H1 (cell line): Measurements from ENCODE around the gene SSTR3. TPM values are rescaled to one million over a fixed set of nuclear protein-coding genes. Genes with fewer than 3 reads are reported as not detected.

Experiments
- CTCF ChIA-PET: fragments of 300-600 bp; sonication (Branson Sonifier 250); formaldehyde crosslinking; loops from one replicate; lab custom pipeline; 2021; ENCODE audit not compliant: partially characterized antibody; lab: Charles Lee
- POLR2A ChIA-PET: fragments of 300-600 bp; sonication (Branson Sonifier 250); formaldehyde crosslinking; loops from one replicate; lab custom pipeline; 2021; ENCODE audit warnings: inconsistent platforms; ENCODE audit not compliant: partially characterized antibody; lab: Charles Lee
- DNase-seq, 2 experiments: peaks; one replicate each; pipeline versions ENCODE4 v3.0.0 to v3.0.0-alpha.2; 2010 to 2022; ENCODE audit warnings: low spot score in 2 of 2, low read depth in 1 of 2, mixed read lengths in 1 of 2
- FAIRE-seq: peaks from 2 replicates; lab custom pipeline; 2011; peaks lifted over from hg19 to GRCh38; lab: Jason Lieb, UNC
- H2AFZ ChIP-seq: 2 replicates; pipeline ENCODE4 v1.8.1; 2012; ENCODE audit warnings: low read length, inconsistent platforms
- H2AK5ac ChIP-seq: 2 replicates; pipeline ENCODE4 v1.6.1; 2013; ENCODE audit warnings: low read depth, low read length
- H2BK120ac ChIP-seq: replicated peaks from 2 replicates; pipeline ENCODE3; 2013; ENCODE audit warnings: low read depth, low read length, inconsistent platforms
- H2BK12ac ChIP-seq: 2 replicates; pipeline ENCODE4 v1.6.1; 2013; ENCODE audit warnings: low read depth, low read length
- H2BK15ac ChIP-seq: 2 replicates; pipeline ENCODE4 v1.6.1; 2013; ENCODE audit warnings: low read length
- H2BK20ac ChIP-seq: 2 replicates; pipeline ENCODE4 v1.6.1; 2013; ENCODE audit warnings: low read length
- H2BK5ac ChIP-seq: 2 replicates; pipeline ENCODE4 v1.6.1; 2013; ENCODE audit warnings: low read depth, low read length
- H3K14ac ChIP-seq: 2 replicates; pipeline ENCODE4 v1.6.1; 2013; ENCODE audit warnings: inconsistent platforms; ENCODE audit not compliant: insufficient read length
- H3K18ac ChIP-seq: 2 replicates; pipeline ENCODE4 v1.6.1; 2013; ENCODE audit warnings: low read length; ENCODE audit errors: extremely low read depth
- H3K23ac ChIP-seq: 2 replicates; pipeline ENCODE4 v1.6.1; 2013; ENCODE audit warnings: inconsistent platforms; ENCODE audit not compliant: insufficient read length
- H3K23me2 ChIP-seq: 2 replicates; pipeline ENCODE4 v1.6.1; 2013; ENCODE audit warnings: low read depth, low read length
- H3K27ac ChIP-seq: 2 replicates; pipeline ENCODE4 v1.6.1; 2011; ENCODE audit warnings: low read depth, low read length, inconsistent platforms
- H3K27me3 ChIP-seq, 4 experiments: replicated peaks in 1 of 4; 1 replicate in 1 of 4; 2 replicates in 3 of 4; pipeline versions ENCODE4 v1.6.1 to v1.8.1; 2011 to 2013; ENCODE audit warnings: low read length in 3 of 4, mild to moderate bottlenecking in 3 of 4, inconsistent platforms in 2 of 4, mixed read lengths in 2 of 4, moderate library complexity in 1 of 4; ENCODE audit not compliant: control insufficient read depth in 3 of 4, insufficient read depth in 3 of 4; ENCODE audit errors: extremely low read depth in 1 of 4
- H3K36me3 ChIP-seq, 4 experiments: 2 replicates each; pipeline versions ENCODE4 v1.6.1 to v1.8.1; 2011 to 2013; ENCODE audit warnings: mild to moderate bottlenecking in 4 of 4, low read length in 3 of 4, moderate library complexity in 2 of 4, control low read depth in 1 of 4, inconsistent platforms in 1 of 4; ENCODE audit not compliant: insufficient read depth in 4 of 4, control insufficient read depth in 2 of 4
- H3K4ac ChIP-seq: replicated peaks from 2 replicates; pipeline ENCODE3; 2013; ENCODE audit warnings: low read length, low read depth, mixed read lengths, inconsistent platforms; ENCODE audit not compliant: insufficient read length
- H3K4me1 ChIP-seq, 4 experiments: replicated peaks in 1 of 4; 1 replicate in 1 of 4; 2 replicates in 3 of 4; pipeline versions ENCODE4 v1.6.1 to v1.8.1; 2011 to 2013; ENCODE audit warnings: low read length in 3 of 4, inconsistent platforms in 2 of 4, mixed read lengths in 1 of 4; ENCODE audit not compliant: insufficient read depth in 4 of 4, control insufficient read depth in 3 of 4
- H3K4me2 ChIP-seq, 2 experiments: 2 replicates each; pipeline versions ENCODE4 v1.6.1 to v1.8.1; 2011 to 2013; ENCODE audit warnings: low read depth in 2 of 2, low read length in 2 of 2, control low read depth in 1 of 2, inconsistent platforms in 1 of 2, mild to moderate bottlenecking in 1 of 2; ENCODE audit not compliant: insufficient read depth in 1 of 2
- H3K4me3 ChIP-seq, 4 experiments: fragments of 200-600, 300-600 bp in 1 of 4; sonication (generic), shearing (Covaris generic), sonication (Bioruptor Twin) in 1 of 4; 2 replicates each; pipeline versions ENCODE4 v1.5.1 to v1.8.1; 2011 to 2016; ENCODE audit warnings: low read length in 4 of 4, low read depth in 3 of 4, control low read depth in 2 of 4, inconsistent platforms in 2 of 4, mild to moderate bottlenecking in 2 of 4, mixed read lengths in 1 of 4, moderate library complexity in 1 of 4; ENCODE audit not compliant: insufficient read depth in 2 of 4; ENCODE audit errors: extremely low read depth in 1 of 4
- H3K56ac ChIP-seq: replicated peaks from 2 replicates; pipeline ENCODE3; 2013; ENCODE audit warnings: low read depth, mild to moderate bottlenecking, mixed read lengths, low read length, inconsistent platforms; ENCODE audit not compliant: insufficient read length
- H3K79me1 ChIP-seq: 2 replicates; pipeline ENCODE4 v1.6.1; 2013; ENCODE audit warnings: low read depth, low read length, control low read depth
- H3K79me2 ChIP-seq, 2 experiments: 2 replicates each; pipeline versions ENCODE4 v1.6.1 to v1.8.1; 2012 to 2013; ENCODE audit warnings: low read length in 2 of 2, mild to moderate bottlenecking in 2 of 2, inconsistent platforms in 1 of 2; ENCODE audit not compliant: insufficient read depth in 2 of 2, control insufficient read depth in 1 of 2
- H3K9ac ChIP-seq, 4 experiments: replicated peaks in 1 of 4; 1 replicate in 1 of 4; 2 replicates in 3 of 4; pipeline versions ENCODE4 v1.6.1 to v1.8.1; 2011 to 2013; ENCODE audit warnings: low read depth in 3 of 4, low read length in 3 of 4, control low read depth in 2 of 4, mild to moderate bottlenecking in 2 of 4, moderate library complexity in 2 of 4, inconsistent platforms in 1 of 4; ENCODE audit errors: extremely low read depth in 1 of 4
- H3K9me3 ChIP-seq, 2 experiments: 2 replicates each; pipeline versions ENCODE4 v1.6.1 to v1.8.1; 2012 to 2013; ENCODE audit warnings: mild to moderate bottlenecking in 2 of 2, moderate library complexity in 2 of 2, control low read depth in 1 of 2, inconsistent platforms in 1 of 2, low read depth in 1 of 2, low read length in 1 of 2, mixed read lengths in 1 of 2; ENCODE audit not compliant: insufficient read depth in 2 of 2
- H4K20me1 ChIP-seq, 2 experiments: replicated peaks in 1 of 2; 2 replicates each; pipeline versions ENCODE3 to v1.8.1; 2011 to 2013; ENCODE audit warnings: inconsistent platforms in 2 of 2, low read length in 2 of 2, mild to moderate bottlenecking in 1 of 2; ENCODE audit not compliant: insufficient read depth in 2 of 2, control insufficient read depth in 1 of 2
- H4K5ac ChIP-seq: 2 replicates; pipeline ENCODE4 v1.6.1; 2013; ENCODE audit warnings: low read length, low read depth, mixed read lengths, inconsistent platforms; ENCODE audit not compliant: insufficient read length
- H4K8ac ChIP-seq: 2 replicates; pipeline ENCODE4 v1.8.0; 2013; ENCODE audit warnings: mild to moderate bottlenecking, moderate library complexity, low read length, inconsistent platforms; ENCODE audit not compliant: insufficient read depth; ENCODE audit errors: extremely low read depth
- H4K91ac ChIP-seq: replicated peaks from 2 replicates; pipeline ENCODE3; 2013; ENCODE audit warnings: low read length, mixed read lengths, inconsistent platforms; ENCODE audit not compliant: insufficient read length
- WGBS, 2 experiments: shearing (Covaris generic) in 1 of 2; methylation state at CpG; one replicate each; pipeline versions ENCODE4 v1.1.6 to v1.1.7; 2013 to 2015; ENCODE audit warnings: low lambda C conversion rate in 2 of 2, mixed read lengths in 2 of 2, inconsistent platforms in 1 of 2, low coverage in 1 of 2, missing lambda C conversion rate in 1 of 2; ENCODE audit not compliant: insufficient replicate concordance in 2 of 2, insufficient coverage in 1 of 2, insufficient read length in 1 of 2; ENCODE audit errors: extremely low coverage in 1 of 2, missing lambda C conversion rate in 1 of 2; 5-methylcytosine and 5-hydroxymethylcytosine counted together
- polyA plus RNA-seq, 7 experiments: library from polyadenylated mRNA; depleted of rRNA in 3 of 7; stranded (reverse) in 5 of 7; unstranded in 2 of 7; fragments of >200 nt in 5 of 7; fragments of 200-250 nt in 2 of 7; gene quantifications; 1 replicate in 5 of 7; 2 replicates in 1 of 7; 4 replicates in 1 of 7; pipeline versions ENCODE4 v1.2.1 to v1.2.3, GENCODE V29; 2011 to 2013; ENCODE audit warnings: missing spikeins in 2 of 7, mixed read lengths in 2 of 7
- total RNA-seq: library from RNA; stranded (reverse); fragmentation: NEBNext Ultra II Directional; extraction: Animal tissue kit (Norgen Biotek cat#: 25700); gene quantifications from 2 replicates; pipeline ENCODE4 v1.2.1, GENCODE V29; 2021

The SSTR3 gene
- total and polyA plus RNA-seq, 2 of the 8 experiments (the other 6 are each of a cell fraction or from before 2014, with no cell fraction given) = 0.22 to 0.77 TPM

DNA sequence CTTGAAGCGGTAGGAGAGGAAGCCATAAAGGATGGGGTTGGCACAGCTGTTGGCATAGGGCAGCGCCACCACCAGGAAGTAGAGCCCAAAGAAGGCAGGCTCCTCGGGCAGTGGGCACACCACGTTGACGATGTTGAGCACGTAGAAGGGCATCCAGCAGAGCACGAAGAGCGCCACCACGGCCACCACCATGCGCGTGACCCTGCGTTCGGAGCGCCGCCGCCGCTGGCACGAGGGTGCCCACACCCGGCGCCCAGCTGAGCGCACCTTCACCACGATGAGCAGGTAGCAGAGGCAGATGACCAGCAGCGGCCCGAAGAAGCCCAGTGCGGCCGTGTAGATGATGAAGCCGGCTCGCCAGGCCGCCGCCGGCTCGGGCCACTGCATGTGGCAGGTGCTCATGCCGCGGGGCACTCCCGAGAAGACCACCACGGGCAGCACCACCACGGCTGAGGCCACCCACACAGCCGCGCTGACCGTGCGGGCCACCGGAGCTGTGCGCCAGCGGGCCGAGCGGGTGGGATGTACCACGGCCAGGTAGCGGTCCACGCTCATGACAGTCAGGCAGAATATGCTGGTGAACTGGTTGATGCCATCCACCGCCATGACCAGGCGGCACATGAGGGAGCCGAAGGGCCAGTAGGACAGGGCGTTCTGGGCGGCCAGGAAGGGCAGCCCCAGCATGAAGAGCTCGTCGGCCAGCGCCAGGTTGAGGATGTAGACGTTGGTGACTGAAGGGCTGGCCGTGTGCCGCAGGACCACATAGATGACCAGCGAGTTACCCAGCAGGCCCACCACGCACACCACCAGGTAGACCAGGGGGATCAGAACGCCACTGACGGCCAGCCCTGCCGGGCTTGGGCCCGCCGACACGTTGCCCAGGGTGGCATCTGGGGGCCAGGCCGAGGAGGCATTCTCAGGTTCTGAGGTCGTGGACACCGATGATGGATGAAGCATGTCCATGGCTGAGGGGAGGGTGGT lies 5.1 kb downstream of the SSTR3 start:
- no peak overlapping the region for H2AFZ ChIP-seq
- no peak overlapping the region for H3K56ac ChIP-seq
- no peak overlapping the region for H2BK12ac ChIP-seq
- H3K4ac ChIP-seq = no peak overlapping the region
- no peak overlapping the region for H4K91ac ChIP-seq
- H3K36me3 ChIP-seq = no peaks in the 10 kb centered on the region
- no peaks in the 10 kb centered on the region for H4K20me1 ChIP-seq
- no peaks in the 10 kb centered on the region; a peak in 1 of 7 replicates for H3K27me3 ChIP-seq
- no peaks in the 10 kb centered on the region for H3K79me1 ChIP-seq
- H2BK120ac ChIP-seq = no peak overlapping the region
- H3K9ac ChIP-seq = no peak overlapping the region
- FAIRE-seq (no peak), DNase-seq (no peak)
- H2BK15ac ChIP-seq = no peak overlapping the region
- no peaks in the 10 kb centered on the region for H3K79me2 ChIP-seq
- H3K4me3 ChIP-seq = no peak overlapping the region
- ChIA-PET POLR2A (interaction anchor here (1.2 to 1.3 kb wide), 2 partner anchors 10 to 58 kb away, joined by 3 to 4 read pairs; no protein-coding TSS in a partner anchor), CTCF (interaction anchor here (0.6 to 2.4 kb wide), 3 partner anchors 52 to 275 kb away, joined by 4 to 7 read pairs (median 4); no protein-coding TSS in a partner anchor)
- H4K5ac ChIP-seq = no peak overlapping the region
- H2AK5ac ChIP-seq = no peak overlapping the region
- H2BK5ac ChIP-seq = no peak overlapping the region
- WGBS, 2 experiments = 91% methylated on average over 69 of the region's 71 CpGs; no CpG with 5 or more reads in 1 of the 2 experiments
- H2BK20ac ChIP-seq = no peak overlapping the region
- no peak overlapping the region for H3K14ac ChIP-seq
- H3K27ac ChIP-seq = no peak overlapping the region
- H4K8ac ChIP-seq = no peak overlapping the region
- no peak overlapping the region for H3K18ac ChIP-seq
- H3K23ac ChIP-seq = no peak overlapping the region
- H3K23me2 ChIP-seq = peaks cover 1% of the 10 kb centered on the region; the same call in 1 of the 2 replicates
- no peak overlapping the region for H3K4me2 ChIP-seq
- H3K4me1 ChIP-seq = peaks cover 0 to 4% (median 2%) of the 10 kb centered on the region in 4 experiments; a peak in 6 of 7 replicates
- H3K9me3 ChIP-seq = no peaks in the 10 kb centered on the region
